Neuronal stem cell (in vitro differentiated cells): Measurements from ENCODE around the gene PARN.

Experiments
- DNase-seq: peaks from one replicate; pipeline ENCODE4 v3.0.0-alpha.2; 2013; ENCODE audit warnings: low spot score
- H2AFZ ChIP-seq: one replicate; pipeline ENCODE4 v1.6.1; 2013; ENCODE audit warnings: mild to moderate bottlenecking, low read length, inconsistent platforms
- H2AK5ac ChIP-seq: 2 replicates; pipeline ENCODE4 v1.6.1; 2013; ENCODE audit warnings: low read depth, mild to moderate bottlenecking, inconsistent platforms, low read length, moderate library complexity, mixed read lengths
- H2BK120ac ChIP-seq: 2 replicates; pipeline ENCODE4 v1.6.1; 2013; ENCODE audit warnings: low read depth, mild to moderate bottlenecking, inconsistent platforms, low read length, moderate library complexity, mixed read lengths
- H2BK12ac ChIP-seq: one replicate; pipeline ENCODE4 v1.6.1; 2013; ENCODE audit warnings: low read length, inconsistent platforms
- H2BK15ac ChIP-seq: 2 replicates; pipeline ENCODE4 v1.6.1; 2013; ENCODE audit warnings: mild to moderate bottlenecking, low read length, inconsistent platforms, mixed read lengths
- H2BK5ac ChIP-seq: one replicate; pipeline ENCODE4 v1.6.1; 2013; ENCODE audit warnings: inconsistent platforms, mild to moderate bottlenecking, low read length, moderate library complexity
- H3K14ac ChIP-seq: one replicate; pipeline ENCODE4 v1.6.1; 2013; ENCODE audit warnings: low read length, inconsistent platforms
- H3K18ac ChIP-seq: 2 replicates; pipeline ENCODE4 v1.6.1; 2013; ENCODE audit warnings: low read length, inconsistent platforms
- H3K23ac ChIP-seq: 2 replicates; pipeline ENCODE4 v1.6.1; 2013; ENCODE audit warnings: low read depth, mild to moderate bottlenecking, mixed read lengths, low read length, inconsistent platforms; ENCODE audit not compliant: poor library complexity
- H3K27ac ChIP-seq: replicated peaks from 3 replicates; pipeline ENCODE4 v1.5.1; 2013; ENCODE audit warnings: low read length, inconsistent platforms
- H3K27me3 ChIP-seq, 3 experiments: 2 replicates each; pipeline ENCODE4 v1.6.1; 2013; ENCODE audit warnings: low read length in 3 of 3, mild to moderate bottlenecking in 2 of 3, inconsistent platforms in 1 of 3, low read depth in 1 of 3, mixed read lengths in 1 of 3, moderate library complexity in 1 of 3; ENCODE audit not compliant: control insufficient read depth in 3 of 3, insufficient read depth in 3 of 3
- H3K36me3 ChIP-seq, 2 donors: replicated peaks in 1 of 2; 2 replicates each; pipeline ENCODE4 v1.6.1; 2013; ENCODE audit warnings: low read length in 2 of 2; ENCODE audit not compliant: control insufficient read depth in 2 of 2, insufficient read depth in 2 of 2
- H3K4ac ChIP-seq: 2 replicates; pipeline ENCODE4 v1.6.1; 2013; ENCODE audit warnings: inconsistent platforms, mild to moderate bottlenecking, low read length, moderate library complexity
- H3K4me1 ChIP-seq, 2 donors: 1 replicate in 1 of 2; 2 replicates in 1 of 2; pipeline ENCODE4 v1.6.1; 2013; ENCODE audit warnings: low read length in 2 of 2, low read depth in 1 of 2; ENCODE audit not compliant: control insufficient read depth in 2 of 2, insufficient read depth in 1 of 2
- H3K4me2 ChIP-seq: one replicate; pipeline ENCODE4 v1.6.1; 2013; ENCODE audit warnings: mild to moderate bottlenecking, low read length, inconsistent platforms; ENCODE audit not compliant: insufficient read depth, poor library complexity, severe bottlenecking
- H3K4me3 ChIP-seq, 2 donors: 2 replicates each; pipeline ENCODE4 v1.5.1; 2013; ENCODE audit warnings: low read length in 2 of 2, mild to moderate bottlenecking in 2 of 2, inconsistent platforms in 1 of 2, moderate library complexity in 1 of 2
- H3K79me1 ChIP-seq: one replicate; pipeline ENCODE4 v1.6.1; 2013; ENCODE audit warnings: low read depth, mild to moderate bottlenecking, inconsistent platforms, low read length, moderate library complexity
- H3K9ac ChIP-seq: one replicate; pipeline ENCODE4 v1.6.1; 2013; ENCODE audit warnings: mild to moderate bottlenecking, low read depth, low read length, inconsistent platforms; ENCODE audit not compliant: poor library complexity
- H3K9me3 ChIP-seq, 2 donors: replicated peaks in 1 of 2; 2 replicates each; pipeline versions ENCODE3 to v1.6.1; 2013; ENCODE audit warnings: low read length in 2 of 2, mild to moderate bottlenecking in 2 of 2, inconsistent platforms in 1 of 2, low read depth in 1 of 2, mixed read lengths in 1 of 2, moderate library complexity in 1 of 2; ENCODE audit not compliant: control insufficient read depth in 2 of 2, insufficient read depth in 1 of 2
- H4K8ac ChIP-seq: one replicate; pipeline ENCODE4 v1.6.1; 2013; ENCODE audit warnings: low read depth, mild to moderate bottlenecking, inconsistent platforms, low read length, moderate library complexity
- H4K91ac ChIP-seq: one replicate; pipeline ENCODE4 v1.6.1; 2013; ENCODE audit warnings: low read length, low read depth, mild to moderate bottlenecking, inconsistent platforms; ENCODE audit not compliant: poor library complexity
- WGBS, 2 donors: extraction: QIAGEN DNeasy Blood & Tissue Kit; methylation state at CpG; one replicate each; pipeline ENCODE4 v1.1.7; 2013; ENCODE audit warnings: missing lambda C conversion rate in 2 of 2, mixed read lengths in 1 of 2; ENCODE audit not compliant: insufficient read length in 2 of 2, insufficient replicate concordance in 1 of 2; ENCODE audit errors: extremely low coverage in 2 of 2; 5-methylcytosine and 5-hydroxymethylcytosine counted together

PARN gene

GRCh38 chr16:14649816-14650215 is 19.8 kb upstream of the PARN start:
- Histone ChIP-seq H3K27me3 (no peaks in the 10 kb centered on the region), H3K4me2 (no peak overlapping the region), H3K4me3 (no peak overlapping the region), H3K36me3 (peaks cover 31 to 91% of the 10 kb centered on the region in 2 donors), H3K18ac (no peak overlapping the region), H2AFZ (no peak overlapping the region), H3K9ac (no peak overlapping the region), H3K79me1 (no peaks in the 10 kb centered on the region), H3K27ac (no peak overlapping the region), H3K9me3 (no peaks in the 10 kb centered on the region), H2BK15ac (no peak overlapping the region), H4K91ac (no peak overlapping the region), H2BK12ac (no peak overlapping the region), H3K4me1 (no peaks in the 10 kb centered on the region), H2BK120ac (no peak overlapping the region), H4K8ac (no peak overlapping the region), H3K14ac (no peak overlapping the region), H3K23ac (no peak overlapping the region), H2AK5ac (no peak overlapping the region), H2BK5ac (no peak overlapping the region), H3K4ac (no peak overlapping the region)
- DNase-seq = no peak
- no CpG with 5 or more reads among the region's 10 CpGs for WGBS, 2 donors

- H3K4me2 ChIP-seq = no peak overlapping the region
- H2BK120ac ChIP-seq = no peak overlapping the region
- H3K4ac ChIP-seq = no peak overlapping the region
- no CpG with 5 or more reads among the region's 7 CpGs for WGBS, 2 donors
- no peaks in the 10 kb centered on the region for H3K9me3 ChIP-seq
- H3K14ac ChIP-seq = no peak overlapping the region
- H3K4me1 ChIP-seq = peaks cover 0 to 1% of the 10 kb centered on the region in 2 donors
- H2BK15ac ChIP-seq = no peak overlapping the region
- no peak overlapping the region for H3K4me3 ChIP-seq
- no peak overlapping the region for H3K18ac ChIP-seq
- H3K79me1 ChIP-seq = peaks cover 5% of the 10 kb centered on the region
- H2BK5ac ChIP-seq = no peak overlapping the region
- peaks cover 14 to 90% of the 10 kb centered on the region in 2 donors for H3K36me3 ChIP-seq
- no peak overlapping the region for H3K9ac ChIP-seq
- no peak overlapping the region for H3K23ac ChIP-seq
- H4K8ac ChIP-seq = no peak overlapping the region
- DNase-seq = no peak
- no peak overlapping the region for H2AFZ ChIP-seq
- H3K27ac ChIP-seq = no peak overlapping the region
- no peak overlapping the region for H2AK5ac ChIP-seq
- no peaks in the 10 kb centered on the region for H3K27me3 ChIP-seq
- H2BK12ac ChIP-seq = no peak overlapping the region
- H4K91ac ChIP-seq = no peak overlapping the region
These were observed 11.9 kb upstream of the PARN start for GRCh38 chr16:14641926-14642325.

- Histone ChIP-seq H3K79me1 (peaks cover 6% of the 10 kb centered on the region), H3K27me3 (no peaks in the 10 kb centered on the region), H2BK5ac (no peak overlapping the region), H3K4me3 (no peak overlapping the region), H3K14ac (no peak overlapping the region), H2BK12ac (no peak overlapping the region), H4K8ac (no peak overlapping the region), H3K4me2 (no peak overlapping the region), H3K27ac (no peak overlapping the region), H2AFZ (no peak overlapping the region), H4K91ac (no peak overlapping the region), H2BK120ac (no peak overlapping the region), H3K4me1 (peaks cover 0 to 2% of the 10 kb centered on the region in 2 donors), H3K9me3 (no peaks in the 10 kb centered on the region), H3K4ac (no peak overlapping the region), H3K18ac (no peak overlapping the region), H3K23ac (no peak overlapping the region), H3K9ac (no peak overlapping the region), H2BK15ac (no peak overlapping the region), H3K36me3 (peaks cover 14 to 83% of the 10 kb centered on the region in 2 donors), H2AK5ac (no peak overlapping the region)
- DNase-seq = no peak
- no CpG with 5 or more reads among the region's 8 CpGs for WGBS, 2 donors
These were observed 11.1 kb upstream of the PARN start for GRCh38 chr16:14641206-14641605.

- Histone ChIP-seq H3K4me3 (no peak overlapping the region), H2AK5ac (no peak overlapping the region), H2BK15ac (no peak overlapping the region), H3K4ac (no peak overlapping the region), H2AFZ (no peak overlapping the region), H2BK5ac (no peak overlapping the region), H3K18ac (no peak overlapping the region), H2BK120ac (no peak overlapping the region), H3K14ac (no peak overlapping the region), H3K79me1 (peaks cover 6% of the 10 kb centered on the region), H3K4me1 (peaks cover 0 to 2% of the 10 kb centered on the region in 2 donors), H3K9ac (no peak overlapping the region), H3K27me3 (no peaks in the 10 kb centered on the region), H3K9me3 (no peaks in the 10 kb centered on the region), H3K27ac (no peak overlapping the region), H4K8ac (no peak overlapping the region), H3K4me2 (no peak overlapping the region), H2BK12ac (no peak overlapping the region), H4K91ac (no peak overlapping the region), H3K23ac (no peak overlapping the region), H3K36me3 (peaks cover 14 to 79% of the 10 kb centered on the region in 2 donors)
- no CpG with 5 or more reads among the region's 10 CpGs for WGBS, 2 donors
- DNase-seq = no peak
These were observed 10.5 kb upstream of the PARN start for GRCh38 chr16:14640538-14640937.
